Measurements from ENCODE around the gene FNBP1. TPM values are rescaled to one million over a fixed set of nuclear protein-coding genes. Genes with fewer than 3 reads are reported as not detected.

Gene FNBP1
- total and polyA plus RNA-seq, 3 donors from 2014 or later = 37.9 to 89.2 (median 76.6) TPM

GRCh38 chr9:129901993-129902739 lies 140.8 kb downstream of the FNBP1 start:
- H3K9me3 ChIP-seq = no peaks in the 10 kb centered on the region
- 91 to 93% methylated on average over 9 of the region's 9 CpGs for WGBS, 2 donors
- no peak for DNase-seq
- H3K27me3 ChIP-seq = no peaks in the 10 kb centered on the region
- H3K27ac ChIP-seq = no peak overlapping the region
- intact Hi-C loops (cut with DNase I; ENCODE audit: low total_unique reads) = no loop called here
- no peaks in the 10 kb centered on the region for H3K4me1 ChIP-seq
- TF ChIP-seq POLR2A (IDR thresholded peaks at IDR 0.05) (no peak), CTCF (IDR thresholded peaks at IDR 0.05) (no peak)
- no peaks in the 10 kb centered on the region for H3K36me3 ChIP-seq (ENCODE audit: low read depth, missing control alignments)
- H3K4me3 ChIP-seq = no peak overlapping the region

GRCh38 chr9:129900263-129901027 lies 142.5 kb downstream of the FNBP1 start:
- H3K36me3 ChIP-seq (ENCODE audit: low read depth, missing control alignments) = no peaks in the 10 kb centered on the region
- intact Hi-C loops (cut with DNase I; ENCODE audit: low total_unique reads) = no loop called here
- no peak for DNase-seq
- TF ChIP-seq CTCF (IDR thresholded peaks at IDR 0.05) = no peak
- TF ChIP-seq POLR2A (IDR thresholded peaks at IDR 0.05) = no peak
- no peaks in the 10 kb centered on the region for H3K27me3 ChIP-seq
- H3K4me3 ChIP-seq = no peak overlapping the region
- peaks cover 8% of the 10 kb centered on the region for H3K4me1 ChIP-seq
- H3K9me3 ChIP-seq = no peaks in the 10 kb centered on the region
- WGBS, 2 donors = 89% methylated on average over 12 to 20 of the region's 20 CpGs
- no peak overlapping the region for H3K27ac ChIP-seq

GRCh38 chr9:129899620-129900019 lies 143.4 kb downstream of the FNBP1 start:
- no peaks in the 10 kb centered on the region for H3K36me3 ChIP-seq (ENCODE audit: low read depth, missing control alignments)
- DNase-seq = no peak
- no peaks in the 10 kb centered on the region for H3K27me3 ChIP-seq
- no peaks in the 10 kb centered on the region for H3K9me3 ChIP-seq
- H3K4me1 ChIP-seq = peaks cover 8% of the 10 kb centered on the region
- H3K27ac ChIP-seq = no peak overlapping the region
- 75 to 93% methylated on average over 2 of the region's 2 CpGs for WGBS, 2 donors
- no peak for TF ChIP-seq CTCF (IDR thresholded peaks at IDR 0.05)
- TF ChIP-seq POLR2A (IDR thresholded peaks at IDR 0.05) = no peak
- no peak overlapping the region for H3K4me3 ChIP-seq
- intact Hi-C loops (cut with DNase I; ENCODE audit: low total_unique reads) = no loop called here

GRCh38 chr9:129898185-129898584 lies 144.8 kb downstream of the FNBP1 start:
- intact Hi-C loops (cut with DNase I; ENCODE audit: low total_unique reads) = no loop called here
- Histone ChIP-seq H3K4me1 (peaks cover 8% of the 10 kb centered on the region), H3K9me3 (no peaks in the 10 kb centered on the region), H3K27ac (no peak overlapping the region), H3K27me3 (no peaks in the 10 kb centered on the region), H3K4me3 (no peak overlapping the region), H3K36me3 (ENCODE audit: low read depth, missing control alignments) (no peaks in the 10 kb centered on the region)
- WGBS, 2 donors = 77 to 84% methylated on average over 6 to 8 of the region's 8 CpGs
- TF ChIP-seq CTCF (IDR thresholded peaks at IDR 0.05) (no peak), POLR2A (IDR thresholded peaks at IDR 0.05) (no peak)
- no peak for DNase-seq
